B cell (primary cell): Measurements from ENCODE around the gene CCDC170. TPM values are rescaled to one million over a fixed set of nuclear protein-coding genes. Genes with fewer than 3 reads are reported as not detected.
A peak's percentile ranks its signal among the peaks of the same experiment; 100 is the strongest.

ENCODE experiments used
- ATAC-seq: fragments of 200-7000 bp; cut with Tn5 transposase; one replicate; pipeline ENCODE4 v1.10.0; 2021; ENCODE audit warnings: low read depth, mild to moderate bottlenecking, moderate number of reproducible peaks, moderate library complexity
- CTCF ChIA-PET: fragments of 350-600 bp; sonication (Branson Sonifier 250); formaldehyde crosslinking; loops from one replicate; lab custom pipeline; 2021; ENCODE audit warnings: antibody characterized with exemption, inconsistent platforms; lab: Charles Lee
- POLR2A ChIA-PET: fragments of 350-600 bp; sonication (Branson Sonifier 250); formaldehyde crosslinking; loops from one replicate; lab custom pipeline; 2021; ENCODE audit warnings: antibody characterized with exemption; lab: Charles Lee
- DNase-seq: peaks from one replicate; pipeline ENCODE4 v3.0.0; 2013
- H2AFZ ChIP-seq: 2 replicates; pipeline ENCODE4 v1.6.1; 2012; ENCODE audit warnings: mild to moderate bottlenecking, low read depth, low read length; ENCODE audit not compliant: insufficient read depth, poor library complexity, severe bottlenecking
- H3K27ac ChIP-seq, 2 donors: 1 replicate in 1 of 2; 2 replicates in 1 of 2; pipeline ENCODE4 v1.5.1; 2012 to 2013; ENCODE audit warnings: low read length in 2 of 2, mild to moderate bottlenecking in 2 of 2, moderate library complexity in 1 of 2
- H3K27me3 ChIP-seq, 4 experiments: fragments of 200-600 bp in 1 of 4; sonication (generic) in 1 of 4; replicated peaks in 1 of 4; 1 replicate in 2 of 4; 2 replicates in 2 of 4; pipeline versions ENCODE4 v1.6.1 to v1.7.0; 2013 to 2016; ENCODE audit warnings: low read length in 3 of 4, mild to moderate bottlenecking in 2 of 4, mixed read lengths in 1 of 4, moderate library complexity in 1 of 4; ENCODE audit not compliant: insufficient read depth in 4 of 4, control insufficient read depth in 3 of 4; ENCODE audit errors: control extremely low read depth in 1 of 4
- H3K36me3 ChIP-seq, 2 experiments: replicated peaks in 1 of 2; 1 replicate in 1 of 2; 2 replicates in 1 of 2; pipeline versions ENCODE4 v1.6.1 to v1.7.1; 2013; ENCODE audit warnings: low read length in 1 of 2; ENCODE audit not compliant: insufficient read depth in 2 of 2, control insufficient read depth in 1 of 2; ENCODE audit errors: control extremely low read depth in 1 of 2, extremely low read depth in 1 of 2
- H3K4me1 ChIP-seq, 2 donors: fragments of 200-600 bp in 1 of 2; sonication (generic) in 1 of 2; 1 replicate in 1 of 2; 2 replicates in 1 of 2; pipeline versions ENCODE4 v1.5.1 to v1.6.1; 2013 to 2017; ENCODE audit warnings: low read length in 2 of 2; ENCODE audit not compliant: control insufficient read depth in 2 of 2, insufficient read depth in 2 of 2
- H3K4me2 ChIP-seq: replicated peaks from 2 replicates; pipeline ENCODE3; 2012; ENCODE audit warnings: mild to moderate bottlenecking, low read depth, low read length; ENCODE audit not compliant: poor library complexity, severe bottlenecking
- H3K4me3 ChIP-seq, 5 experiments: fragments of 200-600 bp in 1 of 5; sonication (generic) in 1 of 5; 1 replicate in 3 of 5; 2 replicates in 2 of 5; pipeline versions ENCODE4 v1.5.1 to v1.7.0; 2011 to 2016; ENCODE audit warnings: low read length in 4 of 5, mild to moderate bottlenecking in 4 of 5, low read depth in 2 of 5, control low read depth in 1 of 5, moderate library complexity in 1 of 5; ENCODE audit not compliant: insufficient read depth in 1 of 5; ENCODE audit errors: control extremely low read depth in 1 of 5, extremely low read depth in 1 of 5
- H3K79me2 ChIP-seq: fragments of 200-600 bp; sonication (generic); one replicate; pipeline ENCODE4 v1.6.0; 2016; ENCODE audit warnings: low read length; ENCODE audit not compliant: control insufficient read depth, insufficient read depth
- H3K9ac ChIP-seq: fragments of 200-600 bp; sonication (generic); 2 replicates; pipeline ENCODE4 v1.6.1; 2017; ENCODE audit warnings: mild to moderate bottlenecking, low read length, moderate library complexity
- H3K9me3 ChIP-seq, 3 donors: one replicate each; pipeline versions ENCODE4 v1.6.1 to v1.7.1; 2013; ENCODE audit warnings: low read length in 2 of 3; ENCODE audit not compliant: control insufficient read depth in 2 of 3, insufficient read depth in 1 of 3; ENCODE audit errors: control extremely low read depth in 1 of 3
- H4K20me1 ChIP-seq: 2 replicates; pipeline ENCODE4 v1.6.0; 2012; ENCODE audit warnings: mild to moderate bottlenecking, low read length; ENCODE audit not compliant: insufficient read depth, control insufficient read depth, poor library complexity, severe bottlenecking
- H3K27ac Mint-ChIP-seq: one replicate; pipeline ENCODE4 v1.8.0; 2021; ENCODE audit warnings: mixed read lengths
- H3K27me3 Mint-ChIP-seq: one replicate; pipeline ENCODE4 v1.8.0; 2021; ENCODE audit warnings: mixed read lengths
- H3K4me1 Mint-ChIP-seq: one replicate; pipeline ENCODE4 v1.8.0; 2021; ENCODE audit warnings: mixed read lengths
- H3K4me3 Mint-ChIP-seq: one replicate; pipeline ENCODE4 v1.8.0; 2021; ENCODE audit warnings: mixed read lengths
- H3K9me3 Mint-ChIP-seq: one replicate; pipeline ENCODE4 v1.8.0; 2022; ENCODE audit warnings: mixed read lengths; ENCODE audit not compliant: insufficient read depth
- EZH2 ChIP-seq: IDR thresholded peaks from 2 replicates; pipeline ENCODE4 v1.6.1; 2012; ENCODE audit warnings: borderline replicate concordance, low read depth, mild to moderate bottlenecking, moderate library complexity, low read length; ENCODE audit not compliant: insufficient read depth, poor library complexity, severe bottlenecking
- WGBS: methylation state at CpG from one replicate; pipeline ENCODE4 v1.1.5; 2013; ENCODE audit warnings: missing lambda C conversion rate; ENCODE audit not compliant: insufficient coverage; 5-methylcytosine and 5-hydroxymethylcytosine counted together
- intact Hi-C: fragments of 100-400 bp; cut with micrococcal nuclease; formaldehyde crosslinking; loops from one replicate; pipeline ENCODE4 v1.10.0; 2022
- polyA plus RNA-seq: library from polyadenylated mRNA; depleted of rRNA; stranded (reverse); fragments of >200 nt; gene quantifications from 2 replicates; pipeline ENCODE4 v1.2.3, GENCODE V29; 2012
- total RNA-seq, 2 donors: library from RNA; stranded (reverse); fragments of 120-200 nt in 1 of 2; gene quantifications; 1 replicate in 1 of 2; 2 replicates in 1 of 2; pipeline versions ENCODE4 v1.2.3 to v1.2.4, GENCODE V29; 2013 to 2022
- TF ChIP-seq, protein P1 (sequence below): fragments of 200-600 bp; IDR thresholded peaks from one replicate; pipeline ENCODE4 v1.8.0; 2022; ENCODE audit warnings: antibody characterized with exemption, mild to moderate bottlenecking

The CCDC170 gene
- total and polyA plus RNA-seq, 2 donors (not counting 1 experiment from before 2014, with no cell fraction given) = 0.01 TPM; not detected in 1

- H3K9me3 Mint-ChIP-seq = no peaks in the 10 kb centered on the region
- peak overlapping the region in 2 of 5 experiments; percentile 31 to 60 for H3K4me3 ChIP-seq
- peak overlapping the region; percentile 51 for H3K9ac ChIP-seq
These were observed 1.1 kb downstream of the CCDC170 start for GRCh38 chr6:151494936-151495320.

GRCh38 chr6:151495380-151495779 lies 1.6 kb downstream of the CCDC170 start:
- H3K4me3 Mint-ChIP-seq = peak overlapping the region; percentile 24
- Histone ChIP-seq H4K20me1 (no peaks in the 10 kb centered on the region), H3K79me2 (no peaks in the 10 kb centered on the region), H3K36me3 (no peaks in the 10 kb centered on the region), H3K4me2 (no peak overlapping the region), H3K4me3 (no peak overlapping the region), H3K4me1 (peaks cover 14 to 15% of the 10 kb centered on the region in 2 donors), H3K27ac (no peak overlapping the region), H3K9ac (no peak overlapping the region), H3K27me3 (peaks cover 0 to 35% (median 22%) of the 10 kb centered on the region in 4 experiments), H3K9me3 (no peaks in the 10 kb centered on the region), H2AFZ (no peak overlapping the region)
- 93% methylated on average over 2 of the region's 9 CpGs for WGBS
- H3K27me3 Mint-ChIP-seq = peaks cover 55% of the 10 kb centered on the region
- CTCF ChIA-PET = no interaction called here
- no peaks in the 10 kb centered on the region for H3K9me3 Mint-ChIP-seq
- H3K4me1 Mint-ChIP-seq = peaks cover 27% of the 10 kb centered on the region
- intact Hi-C loops = no loop called here
- POLR2A ChIA-PET = no interaction called here
- ATAC-seq (no peak), DNase-seq (no peak)
- H3K27ac Mint-ChIP-seq = no peak overlapping the region
- TF ChIP-seq, protein P1, sequence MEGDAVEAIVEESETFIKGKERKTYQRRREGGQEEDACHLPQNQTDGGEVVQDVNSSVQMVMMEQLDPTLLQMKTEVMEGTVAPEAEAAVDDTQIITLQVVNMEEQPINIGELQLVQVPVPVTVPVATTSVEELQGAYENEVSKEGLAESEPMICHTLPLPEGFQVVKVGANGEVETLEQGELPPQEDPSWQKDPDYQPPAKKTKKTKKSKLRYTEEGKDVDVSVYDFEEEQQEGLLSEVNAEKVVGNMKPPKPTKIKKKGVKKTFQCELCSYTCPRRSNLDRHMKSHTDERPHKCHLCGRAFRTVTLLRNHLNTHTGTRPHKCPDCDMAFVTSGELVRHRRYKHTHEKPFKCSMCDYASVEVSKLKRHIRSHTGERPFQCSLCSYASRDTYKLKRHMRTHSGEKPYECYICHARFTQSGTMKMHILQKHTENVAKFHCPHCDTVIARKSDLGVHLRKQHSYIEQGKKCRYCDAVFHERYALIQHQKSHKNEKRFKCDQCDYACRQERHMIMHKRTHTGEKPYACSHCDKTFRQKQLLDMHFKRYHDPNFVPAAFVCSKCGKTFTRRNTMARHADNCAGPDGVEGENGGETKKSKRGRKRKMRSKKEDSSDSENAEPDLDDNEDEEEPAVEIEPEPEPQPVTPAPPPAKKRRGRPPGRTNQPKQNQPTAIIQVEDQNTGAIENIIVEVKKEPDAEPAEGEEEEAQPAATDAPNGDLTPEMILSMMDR = no peak

More at GRCh38 chr6:151494936-151495320, 1.1 kb downstream of the CCDC170 start:
- Histone ChIP-seq H3K36me3 (no peaks in the 10 kb centered on the region), H2AFZ (peak overlapping the region; percentile 64), H4K20me1 (no peaks in the 10 kb centered on the region), H3K4me2 (peak overlapping the region; percentile 83), H3K4me1 (peaks cover 14 to 15% of the 10 kb centered on the region in 2 donors), H3K27ac (no peak overlapping the region), H3K27me3 (peaks cover 0 to 35% (median 22%) of the 10 kb centered on the region in 4 experiments), H3K79me2 (no peaks in the 10 kb centered on the region), H3K9me3 (no peaks in the 10 kb centered on the region)
- no peak for ATAC-seq
- no CpG with 5 or more reads among the region's 4 CpGs for WGBS
- Mint-ChIP-seq H3K4me3 (peak overlapping the region; percentile 80), H3K27me3 (peaks cover 53% of the 10 kb centered on the region), H3K27ac (no peak overlapping the region), H3K4me1 (peaks cover 26% of the 10 kb centered on the region)
- no peak for DNase-seq
- ChIA-PET POLR2A (no interaction called here), CTCF (no interaction called here)
- TF ChIP-seq EZH2 = no peak
- TF ChIP-seq, protein P1 = no peak
- intact Hi-C loops = no loop called here
